Neural crest cell (in vitro differentiated cells): ENCODE measurements around the gene IFITM10. TPM values are rescaled to one million over a fixed set of nuclear protein-coding genes. Genes with fewer than 3 reads are reported as not detected.

Experiments
- DNase-seq: peaks from one replicate; pipeline ENCODE4 v3.0.0; 2021; ENCODE audit warnings: low read depth, mixed read lengths, low spot score
- H3K27ac Mint-ChIP-seq: one replicate; pipeline ENCODE4 v1.8.0; 2021; ENCODE audit warnings: mild to moderate bottlenecking, mixed read lengths; ENCODE audit not compliant: unreplicated experiment
- H3K27me3 Mint-ChIP-seq: 2 replicates; pipeline ENCODE4 v1.8.0; 2021; ENCODE audit warnings: low read depth, mild to moderate bottlenecking, mixed read lengths
- H3K36me3 Mint-ChIP-seq: 2 replicates; pipeline ENCODE4 v1.8.0; 2021; ENCODE audit warnings: low read depth, mild to moderate bottlenecking, mixed read lengths
- H3K4me1 Mint-ChIP-seq: 2 replicates; pipeline ENCODE4 v1.8.0; 2021; ENCODE audit warnings: mixed read lengths
- H3K4me3 Mint-ChIP-seq: one replicate; pipeline ENCODE4 v1.8.0; 2021; ENCODE audit warnings: mild to moderate bottlenecking, mixed read lengths
- H3K9me3 Mint-ChIP-seq: 2 replicates; pipeline ENCODE4 v1.8.0; 2021; ENCODE audit warnings: mixed read lengths
- total RNA-seq: library from RNA; stranded (reverse); gene quantifications from 2 replicates; pipeline ENCODE4 v1.2.1, GENCODE V29; 2021
- TF ChIP-seq, protein P1 (sequence below): fragments of 200-600 bp; sonication (generic); conservative IDR thresholded peaks from 2 replicates; pipeline ENCODE4 v1.5.0; 2021; ENCODE audit warnings: antibody characterized with exemption, mild to moderate bottlenecking

IFITM10 gene
- total RNA-seq, 1 donor from 2014 or later = not detected

DNA sequence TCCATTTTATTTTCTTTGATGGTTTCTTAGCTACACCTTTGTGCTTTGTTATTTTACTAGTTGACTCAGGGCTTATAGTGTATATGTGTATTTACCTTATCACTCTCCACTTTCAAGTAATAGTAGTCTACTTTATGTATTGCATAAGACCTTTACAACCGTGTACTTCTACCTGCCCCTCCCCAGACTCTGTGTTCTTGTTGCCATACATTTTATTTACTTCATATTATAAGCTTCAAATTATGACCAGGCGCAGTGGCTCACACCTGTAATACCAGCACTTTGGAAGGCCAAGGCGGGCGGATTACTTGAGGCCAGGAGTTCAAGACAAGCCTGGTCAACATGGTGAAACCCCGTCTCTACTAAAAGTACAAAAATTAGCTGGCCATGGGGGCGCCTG, 41.5 kb upstream of the IFITM10 start:
- Mint-ChIP-seq H3K9me3 (no peaks in the 10 kb centered on the region), H3K4me3 (no peak overlapping the region), H3K27me3 (peaks cover 32% of the 10 kb centered on the region), H3K36me3 (no peaks in the 10 kb centered on the region), H3K27ac (no peak overlapping the region), H3K4me1 (no peaks in the 10 kb centered on the region)
- TF ChIP-seq, protein P1, sequence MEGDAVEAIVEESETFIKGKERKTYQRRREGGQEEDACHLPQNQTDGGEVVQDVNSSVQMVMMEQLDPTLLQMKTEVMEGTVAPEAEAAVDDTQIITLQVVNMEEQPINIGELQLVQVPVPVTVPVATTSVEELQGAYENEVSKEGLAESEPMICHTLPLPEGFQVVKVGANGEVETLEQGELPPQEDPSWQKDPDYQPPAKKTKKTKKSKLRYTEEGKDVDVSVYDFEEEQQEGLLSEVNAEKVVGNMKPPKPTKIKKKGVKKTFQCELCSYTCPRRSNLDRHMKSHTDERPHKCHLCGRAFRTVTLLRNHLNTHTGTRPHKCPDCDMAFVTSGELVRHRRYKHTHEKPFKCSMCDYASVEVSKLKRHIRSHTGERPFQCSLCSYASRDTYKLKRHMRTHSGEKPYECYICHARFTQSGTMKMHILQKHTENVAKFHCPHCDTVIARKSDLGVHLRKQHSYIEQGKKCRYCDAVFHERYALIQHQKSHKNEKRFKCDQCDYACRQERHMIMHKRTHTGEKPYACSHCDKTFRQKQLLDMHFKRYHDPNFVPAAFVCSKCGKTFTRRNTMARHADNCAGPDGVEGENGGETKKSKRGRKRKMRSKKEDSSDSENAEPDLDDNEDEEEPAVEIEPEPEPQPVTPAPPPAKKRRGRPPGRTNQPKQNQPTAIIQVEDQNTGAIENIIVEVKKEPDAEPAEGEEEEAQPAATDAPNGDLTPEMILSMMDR = no peak
- no peak for DNase-seq

DNA sequence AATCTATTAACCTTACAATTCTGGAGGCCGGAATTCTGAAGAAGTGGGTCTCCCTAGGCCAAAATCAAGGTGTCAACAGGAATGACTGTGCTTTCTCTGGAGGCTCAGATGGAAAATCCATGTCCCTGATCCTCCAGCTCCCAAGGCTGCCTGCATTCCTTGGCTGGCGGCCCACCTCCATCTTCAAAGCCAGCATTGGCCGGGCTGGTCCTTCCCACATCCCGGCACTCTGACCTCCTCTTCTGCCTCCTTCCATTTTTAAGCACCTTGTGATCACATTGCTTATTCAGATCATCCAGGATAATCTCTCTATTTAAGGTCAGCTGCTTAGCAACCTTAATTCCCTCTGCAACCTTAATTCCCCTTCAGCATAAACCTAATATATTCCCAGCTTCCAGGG, 36.1 kb upstream of the IFITM10 start:
- no peak overlapping the region for H3K27ac Mint-ChIP-seq
- peaks cover 10% of the 10 kb centered on the region for H3K4me1 Mint-ChIP-seq
- DNase-seq = no peak
- TF ChIP-seq, protein P1 = no peak
- no peak overlapping the region for H3K4me3 Mint-ChIP-seq
- peaks cover 2% of the 10 kb centered on the region for H3K36me3 Mint-ChIP-seq
- no peaks in the 10 kb centered on the region for H3K9me3 Mint-ChIP-seq
- peaks cover 12% of the 10 kb centered on the region for H3K27me3 Mint-ChIP-seq

DNA sequence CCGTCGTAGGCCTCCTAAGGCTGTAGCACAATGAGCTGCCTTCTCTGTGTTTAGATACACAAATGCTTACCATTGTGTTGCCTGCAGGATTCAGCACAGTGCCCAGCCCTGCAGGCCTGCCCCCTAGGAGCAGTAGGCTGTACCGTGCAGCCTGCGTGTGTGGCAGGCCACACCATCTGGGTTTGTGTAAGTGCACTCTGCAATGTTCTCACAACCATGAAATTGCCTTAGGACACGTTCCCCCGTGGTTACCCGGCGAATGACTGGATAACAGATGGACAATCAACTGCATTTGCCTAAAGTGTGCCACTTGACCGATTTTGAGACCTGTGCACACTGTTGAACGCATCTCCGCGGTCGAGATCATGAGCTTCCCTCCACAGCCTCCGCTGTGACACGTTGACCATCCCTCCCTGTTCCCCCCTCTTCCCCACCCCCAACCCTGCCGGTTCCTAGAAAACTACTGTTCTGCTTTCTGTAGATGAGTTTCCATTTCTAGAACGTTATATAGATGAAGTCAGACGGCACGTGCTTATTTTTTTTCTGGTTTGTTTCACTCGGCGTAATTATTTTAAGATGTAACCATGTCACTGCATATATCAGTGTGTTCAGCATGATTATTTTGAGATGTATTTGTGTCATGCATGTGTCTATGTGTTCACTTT, 35.5 kb upstream of the IFITM10 start:
- Mint-ChIP-seq H3K9me3 (no peaks in the 10 kb centered on the region), H3K27me3 (peaks cover 9% of the 10 kb centered on the region), H3K27ac (peak overlapping the region; percentile 65), H3K4me3 (no peak overlapping the region), H3K4me1 (peaks cover 11% of the 10 kb centered on the region), H3K36me3 (peaks cover 2% of the 10 kb centered on the region)
- TF ChIP-seq, protein P1 = no peak
- DNase-seq = no peak

DNA sequence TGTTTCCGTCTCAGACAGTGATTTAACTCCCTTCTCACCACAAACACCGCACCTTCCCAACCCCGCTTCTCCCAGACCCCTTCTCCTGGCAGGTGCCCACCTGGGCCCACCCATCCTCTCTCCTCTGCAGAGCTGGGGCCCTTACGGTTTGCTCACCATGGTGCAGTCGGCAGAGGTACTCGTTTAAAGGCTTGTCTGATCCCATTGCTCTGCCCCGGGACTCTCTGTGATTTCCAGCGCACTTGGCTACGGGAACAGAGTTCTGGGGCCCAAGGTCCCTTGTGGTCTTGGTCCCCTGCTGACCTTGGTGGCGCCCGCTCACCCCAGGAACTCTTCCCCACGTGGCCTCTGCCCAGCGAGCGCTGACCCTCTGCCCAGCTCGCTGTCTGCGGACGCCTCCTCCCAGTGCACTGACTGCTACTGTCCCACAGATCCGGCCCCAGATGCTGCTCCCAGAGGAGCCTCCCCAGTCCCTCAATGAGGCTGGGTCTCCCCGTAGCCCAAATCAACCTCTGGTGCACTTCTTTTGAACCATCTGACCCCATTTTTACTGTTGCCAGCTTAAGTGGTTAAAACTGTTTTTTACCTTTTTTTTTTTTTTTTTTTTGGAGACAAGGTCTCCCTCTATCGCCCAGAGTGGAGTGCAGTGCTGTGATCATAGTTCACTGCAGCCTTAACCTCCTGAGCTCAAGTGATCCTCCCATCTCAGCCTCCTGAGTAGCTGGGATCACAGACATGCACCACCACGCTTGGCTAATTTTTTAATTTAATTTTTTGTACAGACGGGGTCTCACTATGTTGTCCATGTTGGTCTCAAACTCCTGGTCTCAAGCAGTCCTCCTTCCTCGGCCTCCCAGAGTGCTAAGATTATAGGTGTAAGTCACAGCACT, 34.6 kb upstream of the IFITM10 start:
- peaks cover 17% of the 10 kb centered on the region for H3K4me1 Mint-ChIP-seq
- no peak overlapping the region for H3K27ac Mint-ChIP-seq
- no peaks in the 10 kb centered on the region for H3K9me3 Mint-ChIP-seq
- no peak overlapping the region for H3K4me3 Mint-ChIP-seq
- peaks cover 2% of the 10 kb centered on the region for H3K36me3 Mint-ChIP-seq
- no peak for DNase-seq
- TF ChIP-seq, protein P1 = no peak
- H3K27me3 Mint-ChIP-seq = peaks cover 5% of the 10 kb centered on the region

DNA sequence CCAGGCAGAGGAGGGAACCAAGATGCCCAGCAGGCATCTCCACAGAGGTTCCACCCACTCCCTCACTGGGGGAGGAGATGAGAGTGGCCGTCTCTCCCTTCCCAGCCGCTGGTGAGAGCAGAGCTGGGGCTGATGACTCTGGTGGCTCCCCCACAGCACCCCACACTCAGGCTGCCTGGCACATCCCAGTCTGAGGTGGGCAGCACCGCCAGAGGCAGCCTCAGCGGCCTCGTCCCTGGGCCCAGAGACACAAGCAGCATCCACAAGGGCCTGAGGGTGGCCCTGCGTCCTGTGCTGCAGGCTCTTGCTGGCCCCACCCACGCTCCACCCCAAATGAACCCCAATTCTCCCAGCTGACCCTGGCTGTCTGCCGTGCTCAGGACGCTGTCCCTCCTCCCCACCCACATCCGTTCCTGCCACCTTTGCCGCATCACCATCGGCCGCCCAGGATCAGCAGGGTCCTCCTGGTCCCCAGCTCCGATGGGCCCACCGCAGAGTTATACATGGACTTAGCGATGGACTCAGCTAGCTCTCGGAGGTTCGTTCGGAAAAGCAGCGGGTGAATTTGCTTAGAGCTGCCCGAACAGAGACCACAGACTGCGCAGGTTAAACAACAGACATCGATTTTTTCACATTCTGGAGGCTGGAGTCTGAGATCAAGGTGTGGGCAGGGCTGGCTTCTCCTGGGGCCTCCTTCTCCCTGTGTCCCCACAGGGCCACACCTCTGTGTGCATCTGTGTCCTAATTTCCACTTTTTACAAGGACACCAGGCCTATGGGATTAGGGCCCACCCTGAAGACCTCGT, 33.5 kb upstream of the IFITM10 start:
- Mint-ChIP-seq H3K9me3 (no peaks in the 10 kb centered on the region), H3K27me3 (peaks cover 5% of the 10 kb centered on the region), H3K4me3 (no peak overlapping the region), H3K36me3 (peaks cover 2% of the 10 kb centered on the region), H3K27ac (no peak overlapping the region), H3K4me1 (peaks cover 17% of the 10 kb centered on the region)
- no peak for DNase-seq
- TF ChIP-seq, protein P1 = no peak
